ENCODE data around the gene AGPAT1. TPM values are rescaled to one million over a fixed set of nuclear protein-coding genes. Genes with fewer than 3 reads are reported as not detected.
A peak's percentile ranks its signal among the peaks of the same experiment; 100 is the strongest.

The AGPAT1 gene
- total RNA-seq, 1 donor from 2014 or later: 76.3 TPM

DNA sequence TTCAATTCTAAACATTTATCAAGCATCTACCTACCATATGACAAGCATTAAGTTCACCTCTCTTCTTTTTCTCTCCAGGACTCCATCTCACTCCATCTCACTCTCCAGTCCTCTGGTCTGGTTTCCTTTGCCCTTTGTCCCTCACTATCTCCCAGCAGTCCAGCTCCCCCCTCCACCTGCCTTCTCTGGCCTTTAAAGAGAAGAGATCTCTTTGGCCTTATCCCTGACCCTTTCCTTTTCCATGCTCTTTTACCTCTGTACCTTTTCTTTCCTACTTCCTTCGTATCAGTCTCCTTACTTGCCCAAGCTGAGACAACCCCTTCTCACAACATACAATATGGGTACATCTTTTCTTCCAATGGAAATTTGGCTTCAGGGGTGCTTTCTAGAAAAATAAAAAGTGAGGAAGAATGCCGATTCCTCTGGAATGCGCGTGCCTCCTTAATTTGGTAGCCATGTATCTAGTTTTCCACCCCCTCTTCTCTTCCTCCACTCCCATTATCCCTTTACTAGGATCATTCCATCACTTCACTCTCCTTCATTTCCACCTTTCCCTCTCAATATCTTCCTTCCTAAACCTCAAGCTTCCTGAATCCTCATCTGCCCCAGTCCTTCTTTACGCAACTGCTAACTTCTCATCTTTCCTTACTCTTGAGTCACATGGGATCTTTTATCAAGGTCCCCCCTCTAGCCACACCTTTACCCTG is 745 bp upstream of the AGPAT1 start:
- no peak for DNase-seq (ENCODE audit: extremely low spot score, unreplicated experiment)
- Mint-ChIP-seq H3K4me1 (ENCODE audit: unreplicated experiment) (peaks cover 48% of the 10 kb centered on the region), H3K9me3 (no peaks in the 10 kb centered on the region)

DNA sequence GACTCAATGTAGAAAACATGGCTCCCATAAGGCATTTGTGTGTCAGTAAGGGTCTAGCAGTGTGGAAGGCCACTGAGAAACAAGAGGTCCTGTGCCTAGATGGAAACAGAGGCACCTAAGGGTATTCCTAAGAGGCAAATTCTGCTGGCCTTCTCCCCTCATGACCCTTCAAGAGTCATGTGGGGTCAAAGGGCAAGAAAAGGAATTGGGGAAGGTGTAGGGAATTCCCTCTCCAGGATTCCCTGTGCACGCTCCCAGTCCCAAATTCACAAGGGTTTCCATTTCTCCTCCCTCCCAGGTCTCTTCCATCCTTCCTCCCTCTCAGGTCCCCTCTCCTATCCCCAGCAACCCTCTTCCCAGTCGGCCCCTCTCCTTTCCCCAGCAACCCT is 568 bp downstream of the AGPAT1 start:
- Mint-ChIP-seq H3K36me3 (peaks cover 18% of the 10 kb centered on the region), H3K4me1 (ENCODE audit: unreplicated experiment) (peaks cover 48% of the 10 kb centered on the region), H3K27ac (peak overlapping the region; percentile 54), H3K4me3 (peak overlapping the region; percentile 98), H3K9me3 (no peaks in the 10 kb centered on the region), H3K27me3 (no peaks in the 10 kb centered on the region)
- TF ChIP-seq, protein P1, sequence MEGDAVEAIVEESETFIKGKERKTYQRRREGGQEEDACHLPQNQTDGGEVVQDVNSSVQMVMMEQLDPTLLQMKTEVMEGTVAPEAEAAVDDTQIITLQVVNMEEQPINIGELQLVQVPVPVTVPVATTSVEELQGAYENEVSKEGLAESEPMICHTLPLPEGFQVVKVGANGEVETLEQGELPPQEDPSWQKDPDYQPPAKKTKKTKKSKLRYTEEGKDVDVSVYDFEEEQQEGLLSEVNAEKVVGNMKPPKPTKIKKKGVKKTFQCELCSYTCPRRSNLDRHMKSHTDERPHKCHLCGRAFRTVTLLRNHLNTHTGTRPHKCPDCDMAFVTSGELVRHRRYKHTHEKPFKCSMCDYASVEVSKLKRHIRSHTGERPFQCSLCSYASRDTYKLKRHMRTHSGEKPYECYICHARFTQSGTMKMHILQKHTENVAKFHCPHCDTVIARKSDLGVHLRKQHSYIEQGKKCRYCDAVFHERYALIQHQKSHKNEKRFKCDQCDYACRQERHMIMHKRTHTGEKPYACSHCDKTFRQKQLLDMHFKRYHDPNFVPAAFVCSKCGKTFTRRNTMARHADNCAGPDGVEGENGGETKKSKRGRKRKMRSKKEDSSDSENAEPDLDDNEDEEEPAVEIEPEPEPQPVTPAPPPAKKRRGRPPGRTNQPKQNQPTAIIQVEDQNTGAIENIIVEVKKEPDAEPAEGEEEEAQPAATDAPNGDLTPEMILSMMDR (conservative IDR thresholded peaks at IDR 0.05): no peak
- no peak for DNase-seq (ENCODE audit: extremely low spot score, unreplicated experiment)

More for the DNA sequence above, 745 bp upstream of the AGPAT1 start:
- Mint-ChIP-seq H3K27me3 (no peaks in the 10 kb centered on the region), H3K4me3 (peak overlapping the region; percentile 98), H3K27ac (peak overlapping the region; percentile 95), H3K36me3 (peaks cover 16% of the 10 kb centered on the region)
- TF ChIP-seq, protein P1 (conservative IDR thresholded peaks at IDR 0.05): no peak

DNA sequence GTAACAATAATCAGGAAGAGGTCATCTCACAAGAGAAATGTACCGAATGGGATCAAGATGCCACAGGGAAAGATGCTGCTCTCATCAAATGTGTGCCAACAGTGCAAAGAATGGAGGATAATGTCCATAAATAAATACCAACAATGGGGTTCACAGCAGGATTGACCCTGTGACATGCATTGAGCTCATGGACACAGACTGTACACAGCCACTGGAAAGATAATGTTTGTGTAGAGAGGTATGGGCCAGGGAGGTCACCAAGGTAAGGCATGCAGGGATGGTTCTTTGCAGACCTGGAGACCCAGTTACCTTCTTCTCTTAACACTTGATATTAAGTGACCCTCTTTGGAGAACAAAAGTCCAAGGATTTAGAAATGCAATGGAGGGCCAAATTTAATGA is 1.5 kb downstream of the AGPAT1 start:
- no peak for DNase-seq (ENCODE audit: extremely low spot score, unreplicated experiment)
- Mint-ChIP-seq H3K9me3 (no peaks in the 10 kb centered on the region), H3K4me1 (ENCODE audit: unreplicated experiment) (peaks cover 43% of the 10 kb centered on the region), H3K36me3 (peaks cover 26% of the 10 kb centered on the region), H3K27ac (no peak overlapping the region), H3K4me3 (peak overlapping the region; percentile 98), H3K27me3 (no peaks in the 10 kb centered on the region)
- TF ChIP-seq, protein P1 (conservative IDR thresholded peaks at IDR 0.05): no peak

DNA sequence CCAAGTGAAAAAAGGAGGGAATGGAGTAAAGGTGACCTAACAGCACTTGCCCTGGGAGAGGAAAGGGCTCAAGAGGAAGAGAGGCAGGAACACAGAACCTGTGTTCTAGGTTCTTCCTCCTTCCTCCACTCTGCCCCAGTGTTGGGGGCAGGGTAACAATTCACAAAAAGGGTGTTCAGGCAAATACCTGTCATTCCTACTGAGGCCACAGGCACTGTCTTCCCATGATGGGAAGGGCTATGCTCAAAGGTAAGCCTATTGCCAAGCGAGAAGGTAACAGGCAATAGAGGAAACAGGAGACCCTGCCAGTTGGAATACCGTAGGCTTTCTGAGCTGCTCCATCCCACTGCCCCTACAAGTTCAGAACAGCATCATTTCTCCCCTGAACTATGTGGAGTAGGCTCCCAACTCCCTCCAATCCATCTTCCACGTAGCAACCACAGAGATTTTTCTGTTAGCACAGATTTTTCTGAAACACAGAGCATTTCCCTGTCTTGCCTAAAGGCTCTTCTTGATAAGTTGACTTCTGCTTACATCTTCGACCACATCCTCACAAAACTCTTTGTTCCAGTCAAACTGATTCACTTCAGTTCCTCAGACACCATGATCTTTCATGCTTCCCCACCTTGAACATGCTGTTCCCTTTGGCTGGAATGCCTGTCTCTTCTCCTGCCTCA is 2.7 kb downstream of the AGPAT1 start:
- H3K4me3 Mint-ChIP-seq: peak overlapping the region; percentile 51
- H3K27me3 Mint-ChIP-seq: no peaks in the 10 kb centered on the region
- H3K9me3 Mint-ChIP-seq: no peaks in the 10 kb centered on the region
- peaks cover 21% of the 10 kb centered on the region for H3K36me3 Mint-ChIP-seq
- peaks cover 31% of the 10 kb centered on the region for H3K4me1 Mint-ChIP-seq (ENCODE audit: unreplicated experiment)
- no peak for DNase-seq (ENCODE audit: extremely low spot score, unreplicated experiment)
- TF ChIP-seq, protein P1 (conservative IDR thresholded peaks at IDR 0.05): no peak
- H3K27ac Mint-ChIP-seq: peak overlapping the region; percentile 70

DNA sequence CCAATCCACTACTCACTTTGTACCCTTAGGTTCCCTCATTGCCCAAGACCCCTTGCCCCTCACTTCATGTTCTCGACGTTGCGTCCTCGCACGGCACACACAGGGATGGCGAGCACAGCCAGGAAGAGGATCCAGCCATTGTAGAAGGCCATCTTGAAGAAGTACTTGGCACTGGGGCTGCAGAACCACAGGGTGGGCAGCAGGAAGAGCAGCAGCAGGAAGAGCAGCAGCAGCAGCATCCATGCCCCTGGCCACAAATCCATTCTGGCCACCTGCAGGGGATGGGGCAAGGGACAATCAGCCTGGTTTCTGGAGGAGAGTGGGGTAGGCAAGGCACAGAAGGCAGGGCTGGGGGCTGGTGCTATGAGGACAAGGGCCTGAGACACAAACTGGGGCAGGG is 4.7 kb downstream of the AGPAT1 start:
- Mint-ChIP-seq H3K27ac (no peak overlapping the region), H3K4me1 (ENCODE audit: unreplicated experiment) (peaks cover 28% of the 10 kb centered on the region), H3K9me3 (no peaks in the 10 kb centered on the region), H3K27me3 (no peaks in the 10 kb centered on the region), H3K4me3 (no peak overlapping the region), H3K36me3 (peaks cover 26% of the 10 kb centered on the region)
- DNase-seq (ENCODE audit: extremely low spot score, unreplicated experiment): no peak
- TF ChIP-seq, protein P1 (conservative IDR thresholded peaks at IDR 0.05): no peak
